GM12873 (cell line): Measurements from ENCODE around the gene TRIM63.

Experiments
- CTCF ChIP-seq: IDR thresholded peaks from 2 replicates; pipeline ENCODE4 v1.5.1; 2012; ENCODE audit warnings: low read depth, mild to moderate bottlenecking, moderate library complexity, low read length, control low read depth; ENCODE audit not compliant: insufficient read depth; ENCODE audit errors: missing control alignments

Gene TRIM63

GRCh38 chr1:26006710-26007109 lies 60.7 kb downstream of the TRIM63 start:
- TF ChIP-seq CTCF, result no peak

- TF ChIP-seq CTCF, result no peak
Observed at GRCh38 chr1:26005434-26006105, 61.9 kb downstream of the TRIM63 start.

GRCh38 chr1:26003756-26004155 lies 63.7 kb downstream of the TRIM63 start:
- no peak for TF ChIP-seq CTCF

- no peak for TF ChIP-seq CTCF
Observed at GRCh38 chr1:26003262-26003661, 64.2 kb downstream of the TRIM63 start.
